Psoas muscle (tissue), 8 donors: ENCODE data around the gene ACSL4. TPM values are rescaled to one million over a fixed set of nuclear protein-coding genes. Genes with fewer than 3 reads are reported as not detected.
A peak's percentile ranks its signal among the peaks of the same experiment; 100 is the strongest.

ENCODE experiments used
- ATAC-seq, 4 donors: fragments of 200-7000 bp; cut with Tn5 transposase; one replicate each; pipeline ENCODE4 v1.9.1; 2020; ENCODE audit warnings: moderate library complexity in 3 of 4, mild to moderate bottlenecking in 2 of 4
- DNase-seq, 2 donors: peaks; one replicate each; pipeline ENCODE4 v3.0.0-alpha.2; 2020
- H3K27ac ChIP-seq: fragments of 200-600 bp; one replicate; pipeline ENCODE4 v1.8.0; 2022
- H3K27me3 ChIP-seq, 3 donors: fragments of 200-600 bp in 1 of 3; one replicate each; pipeline versions ENCODE4 v1.6.1 to v1.8.0; 2013 to 2022; ENCODE audit warnings: low read length in 2 of 3, mild to moderate bottlenecking in 2 of 3, moderate library complexity in 1 of 3; ENCODE audit not compliant: insufficient read depth in 3 of 3
- H3K36me3 ChIP-seq, 2 donors: fragments of 200-600 bp in 1 of 2; one replicate each; pipeline versions ENCODE4 v1.6.1 to v1.8.0; 2013 to 2022; ENCODE audit warnings: low read depth in 1 of 2, mild to moderate bottlenecking in 1 of 2, moderate library complexity in 1 of 2; ENCODE audit not compliant: insufficient read depth in 1 of 2
- H3K4me1 ChIP-seq: fragments of 200-600 bp; one replicate; pipeline ENCODE4 v1.8.0; 2022
- H3K4me3 ChIP-seq: fragments of 200-600 bp; one replicate; pipeline ENCODE4 v1.8.0; 2022; ENCODE audit warnings: mild to moderate bottlenecking
- H3K9me3 ChIP-seq: fragments of 200-600 bp; one replicate; pipeline ENCODE4 v1.8.0; 2022
- CTCF ChIP-seq: fragments of 200-600 bp; IDR thresholded peaks from one replicate; pipeline ENCODE4 v1.8.0; 2022; ENCODE audit warnings: antibody characterized with exemption
- WGBS, 3 donors: extraction: QIAGEN DNeasy Blood & Tissue Kit; methylation state at CpG; one replicate each; pipeline versions ENCODE4 v1.1.6 to v1.1.7; 2013; 5-methylcytosine and 5-hydroxymethylcytosine counted together
- intact Hi-C, 2 donors: fragments of 100-400 bp; cut with DNase I; formaldehyde crosslinking; loops; one replicate each; pipeline versions ENCODE4 v1.11.0 to v1.14.2; 2022
- polyA plus RNA-seq, 3 donors: library from polyadenylated mRNA; stranded (reverse); fragments of 200-250 nt; gene quantifications; one replicate each; pipeline ENCODE4 v1.2.3, GENCODE V29; 2013
- total RNA-seq, 4 donors: library from RNA; stranded (reverse); fragmentation: NEBNext Ultra II Directional in 2 of 4; extraction: Animal tissue kit (Norgen Biotek cat#: 25700) in 2 of 4; gene quantifications; one replicate each; pipeline versions ENCODE4 v1.2.1 to v1.2.4, GENCODE V29; 2021 to 2023
- donor health status: healthy with polysubstance abuse.
- donor health status: DM: no; HTN: no; CAD: no; lungs with moderate emphysema.
- donor health status: Bipolar disorder and iron deficiency.
- donor health status: healthy.
- donor health status: DM: yes; HTN: yes; CAD: no.
- donor health status: DM: no; HTN: no; CAD: no.
- donor health status: DM: no; HTN: no; CAD: no.
- donor health status: DM: yes; HTN: yes; CAD: no.

Gene ACSL4
- total and polyA plus RNA-seq, 7 donors: 16.4 to 36.0 (median 20.5) TPM

- ATAC-seq (no peak), DNase-seq (no peak)
- no peak for TF ChIP-seq CTCF
- Histone ChIP-seq H3K36me3 (no peaks in the 10 kb centered on the region), H3K27ac (no peak overlapping the region), H3K4me1 (no peaks in the 10 kb centered on the region), H3K4me3 (no peak overlapping the region), H3K27me3 (peaks cover 0 to 38% (median 0%) of the 10 kb centered on the region in 3 donors), H3K9me3 (no peaks in the 10 kb centered on the region)
- intact Hi-C loops: no loop called here
- 61 to 87% (median 83%) methylated on average over 3 of the region's 3 CpGs for WGBS, 3 donors
Measured at GRCh38 chrX:109619771-109620170, 113.3 kb downstream of the ACSL4 start.

GRCh38 chrX:109614951-109615350 is 118.1 kb downstream of the ACSL4 start:
- intact Hi-C loops: no loop called here
- H3K27ac ChIP-seq: no peak overlapping the region
- ATAC-seq: no peak
- WGBS, 3 donors: 31 to 43% (median 31%) methylated on average over 6 of the region's 6 CpGs
- no peak for DNase-seq
- no peak overlapping the region for H3K4me3 ChIP-seq
- H3K36me3 ChIP-seq: no peaks in the 10 kb centered on the region
- no peaks in the 10 kb centered on the region for H3K9me3 ChIP-seq
- H3K4me1 ChIP-seq: no peaks in the 10 kb centered on the region
- TF ChIP-seq CTCF: no peak
- peaks cover 0 to 26% (median 0%) of the 10 kb centered on the region in 3 donors for H3K27me3 ChIP-seq

- no peak overlapping the region for H3K4me3 ChIP-seq
- intact Hi-C loops: no loop called here
- H3K9me3 ChIP-seq: no peaks in the 10 kb centered on the region
- 46 to 61% (median 54%) methylated on average over 5 of the region's 5 CpGs for WGBS, 3 donors
- ATAC-seq (no peak), DNase-seq (no peak)
- no peaks in the 10 kb centered on the region for H3K36me3 ChIP-seq
- H3K27ac ChIP-seq: no peak overlapping the region
- no peak for TF ChIP-seq CTCF
- H3K27me3 ChIP-seq: peaks cover 0 to 32% (median 0%) of the 10 kb centered on the region in 3 donors
- H3K4me1 ChIP-seq: peaks cover 4% of the 10 kb centered on the region
Measured at GRCh38 chrX:109601486-109601885, 131.6 kb downstream of the ACSL4 start.

- TF ChIP-seq CTCF: no peak
- 7 to 23% (median 8%) methylated on average over 13 to 16 of the region's 16 CpGs for WGBS, 3 donors
- Histone ChIP-seq H3K27ac (no peak overlapping the region), H3K27me3 (peaks cover 0 to 29% (median 0%) of the 10 kb centered on the region in 3 donors), H3K36me3 (no peaks in the 10 kb centered on the region), H3K4me3 (no peak overlapping the region), H3K4me1 (peaks cover 4% of the 10 kb centered on the region), H3K9me3 (no peaks in the 10 kb centered on the region)
- peak in 3 of 4 donors; percentile 65 to 80 (median 78) for ATAC-seq
- intact Hi-C loops: no loop called here
- DNase-seq: peak in 1 of 2 donors; percentile 61
Measured at GRCh38 chrX:109600237-109600651, 132.8 kb downstream of the ACSL4 start.

- Histone ChIP-seq H3K4me1 (peaks cover 4% of the 10 kb centered on the region), H3K36me3 (no peaks in the 10 kb centered on the region), H3K27me3 (peaks cover 0 to 24% (median 0%) of the 10 kb centered on the region in 3 donors), H3K4me3 (no peak overlapping the region), H3K27ac (no peak overlapping the region), H3K9me3 (no peaks in the 10 kb centered on the region)
- no peak for DNase-seq
- no peak for TF ChIP-seq CTCF
- intact Hi-C loops: no loop called here
- no peak for ATAC-seq
- WGBS, 3 donors: 75 to 93% (median 92%) methylated on average over 3 of the region's 3 CpGs
Measured at GRCh38 chrX:109596015-109596414, 137.0 kb downstream of the ACSL4 start.
